SK-N-MC (cell line): ENCODE measurements around the gene ZNF804A.

Experiments used
- EZH2 ChIP-seq: fragments of 200-600 bp; sonication (generic); IDR thresholded peaks from one replicate; pipeline ENCODE4 v1.6.1; 2017; ENCODE audit warnings: antibody characterized with exemption
- POLR2AphosphoS5 ChIP-seq: IDR thresholded peaks from 2 replicates; pipeline ENCODE4 v1.6.1; 2012; ENCODE audit warnings: mild to moderate bottlenecking, low read depth, low read length, borderline replicate concordance

DNA sequence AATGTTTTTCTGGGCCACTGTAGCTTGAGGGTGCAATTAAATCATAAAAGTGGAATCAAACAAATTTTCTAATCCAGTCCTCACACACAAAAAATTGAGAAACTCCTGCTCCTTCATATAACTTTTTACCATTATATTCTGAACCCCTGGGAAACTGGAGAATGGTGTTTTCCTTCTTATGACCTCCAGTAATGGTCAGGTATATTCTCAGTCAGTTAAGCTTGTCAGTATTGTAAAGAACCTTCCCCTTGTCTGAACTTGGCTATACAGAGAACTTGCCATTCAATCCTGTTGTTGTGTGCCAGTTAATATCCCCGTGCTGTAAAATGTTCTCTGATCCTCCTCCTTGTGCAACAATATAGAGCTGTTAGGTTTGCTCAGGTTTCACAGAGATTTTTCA, 39.5 kb downstream of the ZNF804A start:
- no peak for TF ChIP-seq EZH2
- no peak for TF ChIP-seq POLR2AphosphoS5
